Left lung (tissue), 10 donors: ENCODE results near the gene DBET. TPM values are rescaled to one million over a fixed set of nuclear protein-coding genes. Genes with fewer than 3 reads are reported as not detected.
A peak's percentile ranks its signal among the peaks of the same experiment; 100 is the strongest.
"Not testable (repeated sequence)": the region's sequence is repeated elsewhere in the genome, so short reads cannot be mapped to it uniquely, and the experiment has no call there.

ENCODE experiments used
- ATAC-seq: fragments of 200-7000 bp; cut with Tn5 transposase; one replicate; pipeline ENCODE4 v1.9.1; 2020; ENCODE audit warnings: moderate library complexity
- DNase-seq, 4 donors: peaks; one replicate each; pipeline ENCODE4 v3.0.0-alpha.2; 2013 to 2020
- H3K27ac ChIP-seq, 2 donors: fragments of 200-600 bp; sonication (generic) in 1 of 2; one replicate each; pipeline versions ENCODE4 v1.5.0 to v1.8.0; 2020 to 2021
- H3K27me3 ChIP-seq, 2 donors: fragments of 200-600 bp; sonication (generic) in 1 of 2; one replicate each; pipeline versions ENCODE4 v1.5.0 to v1.8.0; 2020 to 2021
- H3K36me3 ChIP-seq, 2 donors: fragments of 200-600 bp; sonication (generic) in 1 of 2; one replicate each; pipeline versions ENCODE4 v1.5.0 to v1.8.0; 2020 to 2021
- H3K4me1 ChIP-seq, 2 donors: fragments of 200-600 bp; one replicate each; pipeline ENCODE4 v1.8.0; 2021
- H3K4me3 ChIP-seq, 2 donors: fragments of 200-600 bp; sonication (generic) in 1 of 2; one replicate each; pipeline versions ENCODE4 v1.5.0 to v1.8.0; 2020 to 2021; ENCODE audit warnings: mild to moderate bottlenecking in 1 of 2
- H3K9me3 ChIP-seq, 2 donors: fragments of 200-600 bp; sonication (generic) in 1 of 2; one replicate each; pipeline versions ENCODE4 v1.5.0 to v1.8.0; 2020 to 2021
- intact Hi-C, 2 donors: fragments of 100-400 bp; cut with DNase I; formaldehyde crosslinking; loops; one replicate each; pipeline versions ENCODE4 v1.11.2 to v1.14.2; 2022
- polyA plus RNA-seq, 6 donors: library from polyadenylated mRNA; unstranded; fragments of 120-200 nt; gene quantifications; one replicate each; pipeline ENCODE4 v1.2.1, GENCODE V29; 2013; ENCODE audit not compliant: insufficient read length in 6 of 6
- total RNA-seq, 2 donors: library from RNA; stranded (reverse); fragmentation: NEBNext Ultra II Directional; extraction: Animal tissue kit (Norgen Biotek cat#: 25700); gene quantifications; one replicate each; pipeline ENCODE4 v1.2.1, GENCODE V29; 2021
- donor health status: DM: no; HTN: yes; CAD: no.
- donor health status: DM: no; HTN: no; CAD: no.

Gene DBET
- total and polyA plus RNA-seq, 8 donors = 0.10 to 0.12 TPM; not detected in 6

GRCh38 chr4:190068351-190068750 lies 4.0 kb downstream of the DBET start:
- ATAC-seq, intact Hi-C loops, H3K27ac ChIP-seq, H3K36me3 ChIP-seq, H3K4me1 ChIP-seq, H3K4me3 ChIP-seq, H3K9me3 ChIP-seq: not testable (repeated sequence)
- peak in 1 of 4 donors; percentile 59 for DNase-seq
- H3K27me3 ChIP-seq = peaks cover 0 to 13% of the 10 kb centered on the region in 2 donors

GRCh38 chr4:190093052-190093451 lies 28.8 kb downstream of the DBET start:
- ATAC-seq, H3K4me1 ChIP-seq, H3K36me3 ChIP-seq, DNase-seq, H3K27me3 ChIP-seq, H3K4me3 ChIP-seq, H3K27ac ChIP-seq, H3K9me3 ChIP-seq, intact Hi-C loops: not testable (repeated sequence)

GRCh38 chr4:190094031-190094430 lies 29.7 kb downstream of the DBET start:
- H3K27ac ChIP-seq, intact Hi-C loops, H3K4me3 ChIP-seq, ATAC-seq, H3K27me3 ChIP-seq, H3K36me3 ChIP-seq, H3K4me1 ChIP-seq, H3K9me3 ChIP-seq, DNase-seq: not testable (repeated sequence)

- ATAC-seq, H3K4me3 ChIP-seq, intact Hi-C loops, H3K27ac ChIP-seq, H3K4me1 ChIP-seq, H3K27me3 ChIP-seq, DNase-seq, H3K9me3 ChIP-seq, H3K36me3 ChIP-seq: not testable (repeated sequence)
Observed at GRCh38 chr4:190095335-190095734, 31.0 kb downstream of the DBET start.

GRCh38 chr4:190099605-190100004 lies 35.3 kb downstream of the DBET start:
- H3K4me1 ChIP-seq, H3K9me3 ChIP-seq, intact Hi-C loops, H3K4me3 ChIP-seq, H3K27ac ChIP-seq, DNase-seq, H3K27me3 ChIP-seq, ATAC-seq, H3K36me3 ChIP-seq: not testable (repeated sequence)

GRCh38 chr4:190101525-190101924 lies 37.2 kb downstream of the DBET start:
- H3K9me3 ChIP-seq, ATAC-seq, H3K4me1 ChIP-seq, DNase-seq, intact Hi-C loops, H3K36me3 ChIP-seq, H3K4me3 ChIP-seq, H3K27me3 ChIP-seq, H3K27ac ChIP-seq: not testable (repeated sequence)

- DNase-seq, H3K4me3 ChIP-seq, H3K4me1 ChIP-seq, ATAC-seq, H3K36me3 ChIP-seq, H3K27ac ChIP-seq, H3K27me3 ChIP-seq, H3K9me3 ChIP-seq, intact Hi-C loops: not testable (repeated sequence)
Observed at GRCh38 chr4:190106191-190106590, 41.9 kb downstream of the DBET start.

- H3K27ac ChIP-seq, H3K4me3 ChIP-seq, H3K9me3 ChIP-seq, H3K4me1 ChIP-seq, ATAC-seq, H3K27me3 ChIP-seq, H3K36me3 ChIP-seq, intact Hi-C loops: not testable (repeated sequence)
- DNase-seq = peak in 1 of 4 donors; percentile 28
Observed at GRCh38 chr4:190106611-190107480, 42.5 kb downstream of the DBET start.

GRCh38 chr4:190107766-190108485 lies 43.6 kb downstream of the DBET start:
- H3K4me3 ChIP-seq, intact Hi-C loops, H3K27ac ChIP-seq, DNase-seq, H3K9me3 ChIP-seq, H3K36me3 ChIP-seq, H3K4me1 ChIP-seq, ATAC-seq: not testable (repeated sequence)
- H3K27me3 ChIP-seq = peaks cover 0 to 15% of the 10 kb centered on the region in 2 donors

GRCh38 chr4:190108756-190109155 lies 44.5 kb downstream of the DBET start:
- H3K27ac ChIP-seq, H3K4me3 ChIP-seq, H3K9me3 ChIP-seq, H3K36me3 ChIP-seq, H3K4me1 ChIP-seq, ATAC-seq, intact Hi-C loops: not testable (repeated sequence)
- H3K27me3 ChIP-seq = peaks cover 0 to 15% of the 10 kb centered on the region in 2 donors
- peak in 2 of 4 donors; percentile 30 to 61 for DNase-seq

- DNase-seq, H3K9me3 ChIP-seq, H3K4me3 ChIP-seq, H3K27ac ChIP-seq, ATAC-seq, H3K36me3 ChIP-seq, H3K4me1 ChIP-seq, intact Hi-C loops: not testable (repeated sequence)
- H3K27me3 ChIP-seq = peaks cover 0 to 15% of the 10 kb centered on the region in 2 donors
Observed at GRCh38 chr4:190109390-190110011, 45.2 kb downstream of the DBET start.

- intact Hi-C loops, H3K4me3 ChIP-seq, H3K27ac ChIP-seq, H3K9me3 ChIP-seq, H3K4me1 ChIP-seq, H3K36me3 ChIP-seq, ATAC-seq, DNase-seq: not testable (repeated sequence)
- peaks cover 0 to 15% of the 10 kb centered on the region in 2 donors for H3K27me3 ChIP-seq
Observed at GRCh38 chr4:190110033-190110432, 45.7 kb downstream of the DBET start.
